Measurements from ENCODE around the gene C1orf216.
"Not testable (repeated sequence)": the region's sequence is repeated elsewhere in the genome, so short reads cannot be mapped to it uniquely, and the experiment has no call there.

C1orf216 gene, protein sequence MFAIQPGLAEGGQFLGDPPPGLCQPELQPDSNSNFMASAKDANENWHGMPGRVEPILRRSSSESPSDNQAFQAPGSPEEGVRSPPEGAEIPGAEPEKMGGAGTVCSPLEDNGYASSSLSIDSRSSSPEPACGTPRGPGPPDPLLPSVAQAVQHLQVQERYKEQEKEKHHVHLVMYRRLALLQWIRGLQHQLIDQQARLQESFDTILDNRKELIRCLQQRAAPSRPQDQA

DNA sequence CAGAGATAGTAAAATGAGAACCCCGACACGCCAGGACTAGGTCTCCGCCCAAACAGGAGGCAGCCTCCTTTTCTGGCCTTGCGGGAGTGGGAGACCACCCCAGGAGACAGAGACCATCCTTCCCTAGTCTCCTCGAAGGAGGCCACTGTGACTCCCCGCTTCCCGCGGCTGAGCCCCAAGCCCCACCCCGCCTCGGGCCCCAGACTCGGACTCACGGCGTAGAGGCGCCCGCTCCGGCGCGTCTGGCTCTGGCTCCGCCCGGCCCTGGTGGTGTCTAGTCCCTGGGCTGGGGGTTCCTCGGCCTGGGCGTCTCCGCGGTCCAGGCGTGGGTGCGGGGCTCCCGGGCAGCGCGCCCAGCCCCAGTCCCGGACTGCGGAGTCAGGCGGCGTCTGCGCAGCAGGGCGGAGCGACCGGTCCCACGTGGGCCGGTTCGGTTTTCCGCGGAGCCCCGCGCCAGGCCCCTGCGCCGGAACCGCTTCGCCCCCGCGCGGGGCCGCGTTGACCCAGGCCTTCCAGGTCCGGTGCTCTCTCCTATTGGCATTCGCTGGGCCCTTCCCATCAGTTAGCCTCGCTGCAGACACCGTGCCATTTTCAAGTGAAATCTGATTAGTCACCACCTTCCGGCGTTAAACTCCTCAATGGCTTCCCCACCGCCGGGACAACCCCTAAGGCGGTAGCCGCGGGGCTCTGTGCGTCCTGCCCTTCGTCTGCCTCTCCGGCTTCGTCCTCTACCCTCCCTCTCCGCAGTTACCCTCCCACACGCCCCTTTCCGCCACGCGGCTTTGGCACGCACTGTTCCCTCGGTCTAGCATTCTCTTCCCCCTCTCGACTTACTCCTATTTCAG lies at the start of gene C1orf216:
TSS of gene C1orf216 (minus strand) at position 393 of the 845 bp plus-strand sequence. CDS start 2,563 bp downstream, outside the sequence.
- in situ Hi-C loops (cut with MboI; ENCODE audit: low sequenced_read_pairs): no loop called here

DNA sequence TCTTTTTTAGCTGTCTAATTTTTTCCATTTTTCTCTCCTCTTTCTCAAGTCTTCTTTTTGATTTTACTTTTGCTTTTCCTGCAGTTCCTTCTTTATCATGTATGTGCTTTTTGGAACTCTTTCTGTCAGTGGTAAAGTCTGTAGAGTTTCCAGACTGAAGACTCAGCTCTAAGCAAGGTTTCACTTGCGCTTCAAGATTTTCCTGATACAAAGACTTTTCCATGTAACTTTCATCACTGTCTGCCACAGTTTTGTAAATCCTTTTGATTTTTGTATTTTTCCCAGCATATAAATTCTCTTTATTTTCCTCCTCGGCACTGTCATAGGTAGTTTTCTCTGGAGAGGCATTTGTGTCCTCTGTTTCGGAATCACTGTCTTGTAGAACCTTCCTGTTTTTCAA lies 45.6 kb upstream of the C1orf216 start:
- in situ Hi-C loops (cut with MboI; ENCODE audit: low sequenced_read_pairs): no loop called here

DNA sequence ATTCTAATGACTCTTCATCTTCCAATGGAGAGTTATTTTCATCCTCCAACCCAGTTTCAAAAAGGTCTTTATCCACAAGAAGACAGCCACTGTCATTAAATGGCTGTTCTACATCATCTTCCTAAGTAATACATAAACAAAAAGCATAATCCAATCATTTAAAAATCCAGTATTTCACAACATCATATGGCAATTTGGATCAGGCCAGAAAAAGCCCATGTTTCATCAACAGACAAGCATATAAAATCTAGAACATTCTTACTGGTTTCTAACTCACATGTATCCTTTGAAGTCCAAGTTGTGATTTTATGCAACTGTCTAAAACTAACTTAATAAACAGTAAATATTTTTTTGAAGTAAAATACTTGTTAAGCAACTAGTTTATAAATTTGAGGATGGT lies 44.5 kb upstream of the C1orf216 start:
- in situ Hi-C loops (cut with MboI; ENCODE audit: low sequenced_read_pairs): no loop called here

DNA sequence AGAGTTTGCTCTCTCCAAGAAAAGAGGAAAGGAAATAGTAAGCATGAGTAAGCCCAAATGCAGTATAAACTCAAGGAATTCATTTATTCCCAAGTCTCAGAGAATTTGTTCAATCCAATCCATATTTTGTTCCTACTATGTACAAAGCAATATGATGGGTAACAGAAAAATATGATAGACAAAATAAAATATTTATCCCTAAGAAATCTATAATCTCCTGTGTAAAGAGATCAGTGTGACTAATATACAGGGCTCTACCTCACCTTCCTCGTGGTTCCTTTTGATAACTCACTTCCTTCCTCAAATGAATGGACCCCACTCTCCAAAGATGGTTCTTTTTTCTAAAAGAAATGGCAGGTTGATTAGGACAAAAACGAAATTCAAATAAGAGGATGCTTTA lies 43.5 kb upstream of the C1orf216 start:
- in situ Hi-C loops (cut with MboI; ENCODE audit: low sequenced_read_pairs): no loop called here

DNA sequence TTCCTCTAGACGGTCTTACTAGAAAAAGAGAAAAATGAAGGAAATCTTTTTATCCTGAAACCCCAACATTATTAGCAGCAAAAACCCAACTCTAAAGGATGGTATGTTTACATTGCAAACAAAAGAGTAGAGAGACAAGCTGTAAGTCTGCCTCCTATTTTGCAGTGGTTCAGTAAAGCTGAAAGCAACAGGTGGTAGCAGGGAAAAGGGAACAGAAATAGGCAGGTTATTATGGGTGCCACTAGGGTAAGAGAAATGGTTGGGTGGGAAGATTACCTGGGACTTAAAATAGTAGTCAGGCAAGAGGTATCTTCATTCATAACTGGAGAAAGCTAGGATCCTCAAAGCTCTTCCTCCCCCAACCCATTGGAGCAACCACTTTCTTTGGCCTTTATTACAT lies 37.4 kb upstream of the C1orf216 start:
- in situ Hi-C loops (cut with MboI; ENCODE audit: low sequenced_read_pairs): no loop called here

DNA sequence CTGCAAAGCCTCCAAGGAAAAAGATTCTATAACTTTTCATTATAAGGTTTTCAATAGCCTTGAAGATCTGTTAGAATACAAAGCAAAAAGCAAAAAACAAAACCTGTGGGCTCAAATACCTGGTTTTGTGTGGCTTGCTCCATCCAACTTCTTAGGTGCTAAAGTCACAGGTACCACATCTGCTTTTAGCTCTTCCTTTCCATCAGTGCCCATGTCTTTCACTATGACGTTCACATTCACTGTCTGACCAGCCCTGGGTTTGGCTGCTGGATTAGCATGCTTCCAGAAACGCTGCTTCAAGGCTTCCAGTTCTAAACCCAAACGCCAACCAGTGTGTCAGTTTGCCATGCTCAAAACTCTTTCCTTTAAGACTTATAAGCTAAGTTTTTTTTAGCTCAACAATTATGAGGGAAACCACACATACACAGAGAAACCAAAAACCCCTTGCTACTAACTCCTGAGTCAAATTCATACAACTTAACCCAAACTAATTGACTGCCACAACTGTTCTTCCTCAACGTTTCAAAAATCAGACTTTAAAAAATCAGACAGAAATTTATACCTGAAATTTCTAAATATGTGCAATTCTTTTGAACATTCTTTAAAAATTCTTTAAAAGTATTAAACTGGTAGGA lies 35.1 kb upstream of the C1orf216 start:
- in situ Hi-C loops (cut with MboI; ENCODE audit: low sequenced_read_pairs): no loop called here

DNA sequence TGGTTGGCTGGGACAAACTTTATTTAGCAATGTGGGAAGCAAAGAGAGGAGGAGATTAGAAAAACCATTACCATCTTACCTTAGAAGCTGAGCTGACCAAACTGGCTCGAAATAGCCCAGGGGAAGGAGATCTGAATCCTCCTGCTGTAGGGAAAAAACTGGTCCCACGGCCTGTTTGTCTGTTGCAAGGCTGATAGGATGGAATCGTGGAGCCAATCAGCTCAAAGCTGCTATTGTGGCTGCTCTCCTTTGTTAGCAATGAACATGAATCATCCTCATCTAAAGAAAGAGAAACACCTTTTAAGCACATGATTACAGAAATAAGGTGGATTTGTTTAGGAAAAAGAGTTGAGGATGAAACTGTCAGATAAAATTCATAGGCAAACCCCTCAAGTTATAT lies 29.6 kb upstream of the C1orf216 start:
- in situ Hi-C loops (cut with MboI; ENCODE audit: low sequenced_read_pairs): no loop called here

DNA sequence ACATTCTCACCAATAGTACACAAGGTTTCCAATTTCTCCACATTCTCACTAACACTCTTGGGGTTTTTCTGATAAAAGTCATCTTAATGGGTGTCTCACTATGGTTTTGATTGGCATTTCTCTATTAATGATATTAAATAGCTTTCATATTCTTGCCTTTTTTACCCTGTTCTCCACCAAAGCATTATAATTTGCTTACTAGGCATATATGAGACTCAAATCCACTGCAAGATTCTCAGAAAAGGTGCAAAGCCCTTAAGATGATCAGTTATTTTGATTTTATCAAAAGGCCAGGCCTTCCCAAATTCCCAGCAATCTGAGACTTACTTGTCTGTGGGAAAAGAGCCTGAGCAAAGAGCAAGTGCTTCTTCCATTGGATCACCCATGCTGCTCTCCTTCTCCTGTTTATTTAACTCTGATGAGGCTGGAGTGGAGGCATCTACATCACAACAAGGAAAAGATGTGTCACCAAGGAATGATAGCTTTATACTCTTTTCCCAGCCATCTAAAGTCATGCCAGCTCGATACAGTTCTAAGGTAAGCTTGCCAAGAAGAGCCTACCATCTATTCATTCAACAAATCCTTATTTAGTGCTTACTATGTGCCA lies 26.5 kb upstream of the C1orf216 start:
- in situ Hi-C loops (cut with MboI; ENCODE audit: low sequenced_read_pairs): no loop called here

DNA sequence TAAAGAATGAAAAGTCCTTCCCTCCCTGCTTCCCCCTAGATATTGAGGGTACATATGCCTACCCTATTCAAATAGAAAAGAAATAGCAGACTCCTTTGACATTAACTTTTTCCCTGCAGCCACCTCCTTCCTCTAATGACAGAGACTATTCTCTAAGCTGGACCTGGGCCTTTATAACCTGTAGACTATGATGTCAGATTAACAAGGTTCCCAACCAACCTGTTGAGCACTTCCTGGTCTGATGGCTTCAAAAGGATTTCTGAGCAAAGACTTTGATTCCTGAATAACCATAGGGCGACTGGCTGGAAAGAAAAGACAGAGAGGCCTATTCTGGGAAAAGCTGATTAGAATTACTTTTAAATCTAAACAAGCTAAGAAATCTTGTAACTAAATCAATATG lies 18.4 kb upstream of the C1orf216 start:
- in situ Hi-C loops (cut with MboI; ENCODE audit: low sequenced_read_pairs): no loop called here

DNA sequence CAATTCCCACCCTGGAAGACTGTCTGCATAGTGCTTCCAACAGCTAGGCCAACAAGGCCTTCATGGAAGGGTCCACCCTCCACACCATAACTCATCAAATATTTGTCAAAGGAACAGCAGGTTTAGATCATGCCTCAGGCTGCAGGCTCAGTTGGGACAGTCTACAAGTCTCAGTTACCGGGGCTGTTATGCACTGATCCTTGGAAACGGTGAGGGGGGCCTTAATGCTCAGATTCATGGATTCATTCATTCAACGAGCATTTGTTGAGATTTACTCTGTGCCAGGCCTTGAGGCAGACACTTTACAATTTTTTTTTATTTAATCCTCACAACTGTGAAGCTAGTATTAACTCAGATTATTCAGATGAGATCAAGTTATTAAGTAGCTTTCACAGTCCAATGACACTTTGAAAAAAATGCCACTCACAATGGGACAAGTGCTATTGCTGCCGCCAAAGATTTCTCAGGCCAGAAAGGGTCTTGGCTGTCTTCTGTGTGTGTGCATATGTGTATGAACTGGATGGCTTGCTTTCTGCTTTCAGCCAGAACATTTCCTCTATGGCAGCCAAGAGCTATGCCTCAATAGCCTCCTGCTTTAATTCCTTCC lies 8.9 kb upstream of the C1orf216 start:
- in situ Hi-C loops (cut with MboI; ENCODE audit: low sequenced_read_pairs): no loop called here

DNA sequence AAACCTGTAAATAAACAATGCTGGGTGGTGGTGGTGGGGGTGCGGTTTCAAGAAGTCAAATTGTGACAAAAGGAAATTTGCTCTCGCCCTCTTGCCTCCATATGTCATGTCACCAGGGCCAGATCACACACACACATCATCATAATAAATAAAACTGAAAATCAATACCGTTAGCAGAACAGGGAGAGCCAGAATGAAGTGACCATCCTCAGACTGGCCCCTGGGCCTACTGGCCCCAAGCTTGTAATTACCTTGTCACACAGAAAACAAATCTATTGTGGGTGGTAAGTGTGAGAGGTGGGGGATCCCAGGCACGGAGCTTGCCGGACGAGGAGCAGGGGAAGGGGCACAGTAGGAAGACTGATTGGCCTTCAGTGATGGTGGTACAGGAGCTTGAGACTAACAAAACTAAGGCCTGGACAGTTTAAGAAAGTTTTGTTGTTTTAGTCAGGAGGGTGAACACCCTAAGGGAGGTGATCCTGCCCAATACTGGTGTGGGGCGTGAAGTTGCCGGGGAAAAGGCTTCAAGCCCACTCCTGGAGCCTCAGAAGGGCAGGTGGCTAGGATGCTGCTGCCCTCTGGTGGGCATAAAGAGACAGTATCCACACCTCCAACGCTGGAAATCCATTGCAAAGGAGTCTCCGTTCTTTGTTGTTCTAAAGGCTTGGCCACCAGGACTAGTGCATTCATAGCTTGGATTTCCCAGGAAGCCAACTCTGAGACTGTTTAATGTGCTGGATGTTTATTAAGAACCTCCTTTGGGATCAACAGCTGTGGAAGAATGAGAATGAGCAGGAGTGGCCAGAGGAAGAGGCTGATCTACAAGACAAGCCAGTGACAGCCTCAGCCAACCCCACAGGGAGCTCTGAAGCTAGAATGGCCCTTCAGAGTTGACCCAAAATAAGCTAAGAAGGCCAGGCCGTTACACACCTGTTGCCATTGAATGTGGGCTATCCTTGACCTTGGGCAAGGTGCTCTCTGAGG lies 8.1 kb upstream of the C1orf216 start:
- in situ Hi-C loops (cut with MboI; ENCODE audit: low sequenced_read_pairs): no loop called here

DNA sequence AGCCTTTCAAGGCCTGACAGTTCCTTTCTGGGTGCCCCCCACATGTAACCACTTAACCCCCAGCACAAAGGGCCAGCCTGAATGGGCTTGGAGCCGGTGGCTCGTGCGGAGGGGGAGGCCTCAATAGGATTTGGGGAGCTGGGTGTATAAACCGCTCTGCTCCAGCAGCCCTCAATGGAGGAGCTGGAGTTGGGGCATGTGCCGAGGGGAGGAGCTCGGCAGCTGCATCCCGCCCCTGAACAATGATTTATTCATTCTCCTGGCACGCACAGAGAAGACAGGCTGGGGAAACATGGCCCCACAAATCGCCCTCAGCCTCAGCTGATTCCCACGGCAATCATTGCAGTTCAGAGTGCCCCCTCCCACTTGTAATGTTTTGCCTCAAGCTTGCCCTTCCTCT lies 6.9 kb upstream of the C1orf216 start:
- in situ Hi-C loops (cut with MboI; ENCODE audit: low sequenced_read_pairs): no loop called here

DNA sequence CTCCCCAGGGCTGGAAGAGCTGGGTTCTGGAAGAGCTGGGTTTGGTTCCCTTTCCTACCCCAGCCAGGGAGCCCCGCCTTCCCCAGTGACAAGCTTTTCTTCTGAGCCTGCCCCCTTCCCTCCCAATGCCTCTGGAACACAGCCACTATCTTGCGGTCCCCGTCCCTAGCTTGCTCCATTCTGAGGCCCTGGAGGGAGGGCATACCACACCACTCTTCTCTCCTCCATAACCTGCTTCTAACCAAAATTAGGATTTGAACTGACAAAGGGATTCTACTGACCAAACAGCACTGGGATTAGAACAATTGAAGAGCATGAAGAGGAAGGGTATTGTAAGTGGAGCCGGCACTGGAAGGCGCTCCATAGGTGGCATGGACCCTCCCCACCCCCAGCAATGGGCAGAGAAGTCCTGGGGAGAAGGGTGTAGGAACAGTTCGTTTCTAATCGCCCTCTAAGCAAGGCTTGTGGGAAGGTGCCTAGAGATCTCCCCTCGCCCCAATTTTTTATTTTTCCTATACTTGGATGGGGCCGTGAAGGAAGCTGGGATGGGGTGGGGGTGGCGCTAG lies 690 bp downstream of the C1orf216 start:
- in situ Hi-C loops (cut with MboI; ENCODE audit: low sequenced_read_pairs): no loop called here

DNA sequence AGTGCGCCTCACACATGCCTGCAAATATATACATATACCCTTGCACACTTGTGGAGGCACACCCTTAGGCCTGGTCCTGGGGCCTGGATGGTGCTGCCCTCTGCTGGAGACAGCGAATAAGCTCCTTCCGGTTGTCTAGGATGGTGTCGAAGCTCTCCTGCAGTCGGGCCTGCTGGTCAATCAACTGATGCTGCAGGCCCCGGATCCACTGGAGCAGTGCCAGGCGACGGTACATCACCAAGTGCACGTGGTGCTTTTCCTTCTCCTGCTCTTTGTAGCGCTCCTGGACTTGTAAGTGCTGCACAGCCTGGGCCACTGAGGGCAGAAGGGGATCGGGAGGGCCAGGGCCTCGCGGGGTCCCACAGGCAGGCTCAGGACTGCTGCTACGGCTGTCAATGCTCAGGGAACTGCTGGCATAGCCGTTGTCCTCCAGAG lies 3.1 kb downstream of the C1orf216 start:
- in situ Hi-C loops (cut with MboI; ENCODE audit: low sequenced_read_pairs): no loop called here

DNA sequence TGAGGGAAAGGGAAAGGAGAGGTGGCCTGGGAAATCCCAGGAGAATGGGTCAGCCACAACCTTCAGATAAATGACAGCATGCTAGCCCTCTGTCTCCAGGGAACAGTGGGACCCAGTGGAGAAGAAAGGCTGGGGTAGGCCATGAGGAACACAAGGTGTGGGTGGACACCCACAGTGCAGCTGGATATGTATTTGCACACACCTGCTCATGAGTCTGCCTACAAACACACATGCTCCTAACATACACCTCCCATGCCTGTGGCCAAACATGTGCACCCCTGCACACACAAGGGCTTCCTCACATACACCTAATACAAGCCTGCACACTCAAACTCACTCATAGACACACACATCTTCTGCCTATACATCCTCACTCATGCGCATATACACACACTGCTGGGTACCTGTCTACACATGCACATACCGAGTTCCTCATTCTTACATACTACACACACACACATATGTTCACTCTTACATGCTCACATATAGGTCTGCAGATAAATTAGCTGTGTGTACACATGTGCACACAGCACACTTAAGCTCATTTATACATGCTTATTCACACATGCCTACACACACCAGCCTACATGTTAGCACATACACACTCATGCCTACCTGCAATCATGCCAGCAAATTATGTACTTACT lies 3.6 kb downstream of the C1orf216 start:
- in situ Hi-C loops (cut with MboI; ENCODE audit: low sequenced_read_pairs): no loop called here

DNA sequence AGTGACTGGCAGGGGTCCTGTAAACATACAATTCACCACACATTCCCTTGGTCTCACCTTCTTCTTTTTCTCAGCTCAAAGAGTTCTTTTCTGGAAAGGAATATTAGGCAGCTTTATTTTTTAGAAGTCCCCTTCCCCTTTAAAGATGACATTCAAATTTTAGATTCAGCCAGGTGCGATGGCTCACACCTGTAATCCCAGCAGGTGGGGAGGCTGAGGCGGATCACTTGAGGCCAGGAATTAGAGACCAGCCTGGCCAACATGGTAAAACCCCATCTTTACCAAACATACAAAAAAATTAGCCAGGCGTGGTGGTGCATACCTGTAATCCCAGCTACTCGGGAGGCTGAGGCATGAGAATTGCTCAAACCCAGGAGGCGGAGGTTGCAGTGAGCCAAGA lies 7.6 kb downstream of the C1orf216 start:
- in situ Hi-C loops (cut with MboI; ENCODE audit: low sequenced_read_pairs): not testable (repeated sequence)

DNA sequence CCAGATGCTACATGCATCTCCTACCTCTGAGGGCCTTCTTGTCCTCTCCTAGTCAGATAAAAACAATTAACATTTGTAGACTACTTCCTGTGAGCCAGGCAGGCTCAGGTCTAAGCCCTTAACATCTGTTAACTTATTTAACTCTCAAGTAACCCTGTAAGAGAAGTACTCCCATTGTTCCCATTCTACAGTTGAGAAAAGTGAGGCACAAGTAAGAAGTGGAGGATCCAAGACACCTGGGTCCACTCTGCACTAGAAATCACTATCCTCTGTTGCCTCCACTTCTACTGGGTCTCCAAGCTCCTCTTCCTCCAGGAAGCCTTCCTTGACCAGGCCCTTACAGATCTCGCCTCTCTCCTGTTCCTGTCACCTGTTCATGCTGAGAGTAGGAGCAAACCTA lies 9.7 kb downstream of the C1orf216 start:
- in situ Hi-C loops (cut with MboI; ENCODE audit: low sequenced_read_pairs): no loop called here

DNA sequence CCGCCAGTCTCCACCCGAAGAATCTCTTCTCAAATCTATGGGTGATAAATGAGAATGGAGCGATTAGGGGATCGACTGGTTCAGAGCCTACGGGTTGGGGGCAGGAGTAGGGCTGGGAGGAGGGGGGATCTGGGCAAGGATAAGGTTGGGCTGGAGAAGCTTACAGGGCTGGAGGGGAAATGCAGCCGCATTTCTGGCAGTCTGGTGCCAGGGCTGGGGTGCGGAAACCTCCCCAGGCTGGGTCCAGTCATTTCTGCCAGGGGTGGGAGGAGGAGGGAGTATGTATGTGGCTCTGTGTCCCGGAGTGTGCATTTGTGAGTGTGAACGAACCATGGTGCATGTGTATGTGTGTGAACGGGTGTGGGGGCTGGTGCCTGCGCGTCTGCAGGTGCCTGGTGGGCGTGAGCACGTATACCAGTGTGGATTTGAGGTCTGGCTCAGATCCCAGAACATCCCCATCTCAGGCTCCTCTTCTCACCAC lies 10.2 kb downstream of the C1orf216 start:
- in situ Hi-C loops (cut with MboI; ENCODE audit: low sequenced_read_pairs): no loop called here
